HepG2 (cell line): ENCODE data around the gene MEGF11. TPM values are rescaled to one million over a fixed set of nuclear protein-coding genes. Genes with fewer than 3 reads are reported as not detected.
A peak's percentile ranks its signal among the peaks of the same experiment; 100 is the strongest.

Experiments used
- CAMTA2 ChIP-seq: sonication (generic); formaldehyde crosslinking; IDR thresholded peaks from 2 replicates; pipeline ENCODE4 v1.4.0; 2020; ENCODE audit warnings: mild to moderate bottlenecking, missing genetic modification reagents, borderline replicate concordance
- CENPT ChIP-seq: sonication (generic); formaldehyde crosslinking; IDR thresholded peaks from 2 replicates; pipeline ENCODE4 v1.8.0; 2022; ENCODE audit warnings: low read depth, mild to moderate bottlenecking, moderate library complexity, missing genetic modification reagents
- HNRNPUL1 ChIP-seq: fragments of 200-400 bp; formaldehyde crosslinking; IDR thresholded peaks from 2 replicates; pipeline ENCODE4 v1.6.1; 2017; ENCODE audit warnings: low read depth, mild to moderate bottlenecking, low read length, moderate library complexity
- MAX ChIP-seq: IDR thresholded peaks from 2 replicates; pipeline ENCODE4 v1.6.1; 2012; ENCODE audit warnings: inconsistent platforms
- MED1 ChIP-seq: sonication (generic); formaldehyde crosslinking; IDR thresholded peaks from 2 replicates; pipeline ENCODE4 v1.4.0; 2020; ENCODE audit warnings: missing genetic modification reagents
- PPARG ChIP-seq: conservative IDR thresholded peaks from 2 replicates; pipeline ENCODE4 v1.6.1; 2016; ENCODE audit warnings: missing biosample characterization, missing genetic modification reagents
- RARA ChIP-seq: IDR thresholded peaks from 2 replicates; pipeline ENCODE4 v1.6.1; 2016; ENCODE audit warnings: missing genetic modification reagents, missing compliant biosample characterization
- REPIN1 ChIP-seq: sonication (generic); formaldehyde crosslinking; IDR thresholded peaks from 2 replicates; pipeline ENCODE4 v1.8.0; 2022; ENCODE audit warnings: missing genetic modification reagents, low read depth, mild to moderate bottlenecking, borderline replicate concordance
- SAFB2 ChIP-seq: sonication (generic); formaldehyde crosslinking; IDR thresholded peaks from 2 replicates; pipeline ENCODE4 v1.5.1; 2020; ENCODE audit warnings: missing genetic modification reagents, low read depth, mild to moderate bottlenecking, borderline replicate concordance
- SOX5 ChIP-seq: IDR thresholded peaks from 2 replicates; pipeline ENCODE4 v1.6.1; 2016; ENCODE audit warnings: borderline replicate concordance
- ZFP37 ChIP-seq: sonication (generic); formaldehyde crosslinking; IDR thresholded peaks from 2 replicates; pipeline ENCODE4 v1.4.0; 2020; ENCODE audit warnings: missing genetic modification reagents, borderline replicate concordance
- ZFP91 ChIP-seq: sonication (generic); formaldehyde crosslinking; IDR thresholded peaks from 2 replicates; pipeline ENCODE4 v1.9.0; 2022; ENCODE audit warnings: missing genetic modification reagents, mild to moderate bottlenecking, borderline replicate concordance
- ZNF431 ChIP-seq: sonication (generic); formaldehyde crosslinking; IDR thresholded peaks from 2 replicates; pipeline ENCODE4 v1.9.0; 2022; ENCODE audit warnings: missing genetic modification reagents, low read depth, mild to moderate bottlenecking, borderline replicate concordance
- ZNF713 ChIP-seq: sonication (generic); formaldehyde crosslinking; IDR thresholded peaks from 2 replicates; pipeline ENCODE4 v1.4.0; 2020; ENCODE audit warnings: mild to moderate bottlenecking, missing genetic modification reagents
- ZSCAN22 ChIP-seq: sonication (generic); formaldehyde crosslinking; IDR thresholded peaks from 2 replicates; pipeline ENCODE4 v1.4.0; 2020; ENCODE audit warnings: mild to moderate bottlenecking, missing genetic modification reagents
- polyA plus RNA-seq, 8 experiments: library from polyadenylated mRNA; depleted of rRNA in 3 of 8; stranded (reverse) in 7 of 8; unstranded in 1 of 8; fragments of >200 nt; fragmentation: Illumina TruSeq in 4 of 8; extraction: Trizol in 4 of 8; gene quantifications; 2 replicates each; pipeline versions ENCODE4 v1.2.1 to v1.2.3, GENCODE V29; 2011 to 2016; ENCODE audit warnings: low read depth in 4 of 8, missing spikeins in 1 of 8, mixed read lengths in 1 of 8; ENCODE audit not compliant: insufficient read depth in 1 of 8
- total RNA-seq, 5 experiments: library from RNA; depleted of rRNA; stranded (reverse); fragments of >200 nt; fragmentation: Illumina TruSeq; extraction: Trizol; gene quantifications; 2 replicates each; pipeline ENCODE4 v1.2.3, GENCODE V29; 2016; ENCODE audit warnings: low read depth in 1 of 5
- TF ChIP-seq, protein P1 (sequence below): sonication (generic); formaldehyde crosslinking; conservative IDR thresholded peaks from 2 replicates; pipeline ENCODE4 v1.8.1; 2023; ENCODE audit warnings: missing genetic modification reagents
- TF ChIP-seq, protein P2 (sequence below): sonication (generic); formaldehyde crosslinking; IDR thresholded peaks from 2 replicates; pipeline ENCODE4 v1.5.0; 2020; ENCODE audit warnings: missing genetic modification reagents, mild to moderate bottlenecking, borderline replicate concordance
- TF ChIP-seq, protein P3 (sequence below): fragments of 450-650 bp; IDR thresholded peaks from 2 replicates; pipeline ENCODE4 v1.6.1; 2016
- TF ChIP-seq, protein P4 (sequence below): sonication (generic); formaldehyde crosslinking; IDR thresholded peaks from 2 replicates; pipeline ENCODE4 v1.4.0; 2020; ENCODE audit warnings: mild to moderate bottlenecking, missing genetic modification reagents

Gene MEGF11
- total and polyA plus RNA-seq, 2 of the 13 experiments (the other 11 are each of a cell fraction or from before 2014, with no cell fraction given) = not detected

GRCh38 chr15:66294157-66294931, 40.8 kb upstream of the MEGF11 start (continued):
- peak; percentile 38; the same call in 1 of the 2 replicates for TF ChIP-seq ZFP91
- TF ChIP-seq ZNF713 (CRISPR knock-in tag) = no peak
- TF ChIP-seq CENPT (CRISPR knock-in tag) = no peak
- peak; percentile 50; the same call in 1 of the 2 replicates for TF ChIP-seq CAMTA2 (CRISPR knock-in tag)
- TF ChIP-seq, protein P1, sequence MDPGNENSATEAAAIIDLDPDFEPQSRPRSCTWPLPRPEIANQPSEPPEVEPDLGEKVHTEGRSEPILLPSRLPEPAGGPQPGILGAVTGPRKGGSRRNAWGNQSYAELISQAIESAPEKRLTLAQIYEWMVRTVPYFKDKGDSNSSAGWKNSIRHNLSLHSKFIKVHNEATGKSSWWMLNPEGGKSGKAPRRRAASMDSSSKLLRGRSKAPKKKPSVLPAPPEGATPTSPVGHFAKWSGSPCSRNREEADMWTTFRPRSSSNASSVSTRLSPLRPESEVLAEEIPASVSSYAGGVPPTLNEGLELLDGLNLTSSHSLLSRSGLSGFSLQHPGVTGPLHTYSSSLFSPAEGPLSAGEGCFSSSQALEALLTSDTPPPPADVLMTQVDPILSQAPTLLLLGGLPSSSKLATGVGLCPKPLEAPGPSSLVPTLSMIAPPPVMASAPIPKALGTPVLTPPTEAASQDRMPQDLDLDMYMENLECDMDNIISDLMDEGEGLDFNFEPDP (CRISPR knock-in tag) = no peak
- no peak; the same call in 1 of the 2 replicates for TF ChIP-seq MED1
- TF ChIP-seq MAX = peak; percentile 81
- TF ChIP-seq SOX5 (CRISPR knock-in tag) = no peak
- no peak for TF ChIP-seq ZSCAN22 (CRISPR knock-in tag)
- no peak for TF ChIP-seq SAFB2
- TF ChIP-seq ZFP37 = no peak
- TF ChIP-seq, protein P2, sequence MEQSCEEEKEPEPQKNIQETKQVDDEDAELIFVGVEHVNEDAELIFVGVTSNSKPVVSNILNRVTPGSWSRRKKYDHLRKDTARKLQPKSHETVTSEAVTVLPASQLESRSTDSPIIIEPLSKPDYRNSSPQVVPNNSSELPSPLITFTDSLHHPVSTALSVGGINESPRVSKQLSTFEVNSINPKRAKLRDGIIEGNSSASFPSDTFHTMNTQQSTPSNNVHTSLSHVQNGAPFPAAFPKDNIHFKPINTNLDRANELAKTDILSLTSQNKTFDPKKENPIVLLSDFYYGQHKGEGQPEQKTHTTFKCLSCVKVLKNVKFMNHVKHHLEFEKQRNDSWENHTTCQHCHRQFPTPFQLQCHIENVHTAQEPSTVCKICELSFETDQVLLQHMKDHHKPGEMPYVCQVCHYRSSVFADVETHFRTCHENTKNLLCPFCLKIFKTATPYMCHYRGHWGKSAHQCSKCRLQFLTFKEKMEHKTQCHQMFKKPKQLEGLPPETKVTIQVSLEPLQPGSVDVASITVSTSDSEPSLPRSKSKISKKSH (CRISPR knock-in tag) = peak; percentile 75; the same call in 1 of the 2 replicates
- TF ChIP-seq RARA (CRISPR knock-in tag) = no peak
- no peak for TF ChIP-seq HNRNPUL1
- no peak for TF ChIP-seq REPIN1 (CRISPR knock-in tag)
- TF ChIP-seq ZNF431 (CRISPR knock-in tag) = no peak
- TF ChIP-seq, protein P3, sequence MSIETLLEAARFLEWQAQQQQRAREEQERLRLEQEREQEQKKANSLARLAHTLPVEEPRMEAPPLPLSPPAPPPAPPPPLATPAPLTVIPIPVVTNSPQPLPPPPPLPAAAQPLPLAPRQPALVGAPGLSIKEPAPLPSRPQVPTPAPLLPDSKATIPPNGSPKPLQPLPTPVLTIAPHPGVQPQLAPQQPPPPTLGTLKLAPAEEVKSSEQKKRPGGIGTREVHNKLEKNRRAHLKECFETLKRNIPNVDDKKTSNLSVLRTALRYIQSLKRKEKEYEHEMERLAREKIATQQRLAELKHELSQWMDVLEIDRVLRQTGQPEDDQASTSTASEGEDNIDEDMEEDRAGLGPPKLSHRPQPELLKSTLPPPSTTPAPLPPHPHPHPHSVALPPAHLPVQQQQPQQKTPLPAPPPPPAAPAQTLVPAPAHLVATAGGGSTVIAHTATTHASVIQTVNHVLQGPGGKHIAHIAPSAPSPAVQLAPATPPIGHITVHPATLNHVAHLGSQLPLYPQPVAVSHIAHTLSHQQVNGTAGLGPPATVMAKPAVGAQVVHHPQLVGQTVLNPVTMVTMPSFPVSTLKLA = peak; percentile 9; the same call in 1 of the 2 replicates
- TF ChIP-seq, protein P4, sequence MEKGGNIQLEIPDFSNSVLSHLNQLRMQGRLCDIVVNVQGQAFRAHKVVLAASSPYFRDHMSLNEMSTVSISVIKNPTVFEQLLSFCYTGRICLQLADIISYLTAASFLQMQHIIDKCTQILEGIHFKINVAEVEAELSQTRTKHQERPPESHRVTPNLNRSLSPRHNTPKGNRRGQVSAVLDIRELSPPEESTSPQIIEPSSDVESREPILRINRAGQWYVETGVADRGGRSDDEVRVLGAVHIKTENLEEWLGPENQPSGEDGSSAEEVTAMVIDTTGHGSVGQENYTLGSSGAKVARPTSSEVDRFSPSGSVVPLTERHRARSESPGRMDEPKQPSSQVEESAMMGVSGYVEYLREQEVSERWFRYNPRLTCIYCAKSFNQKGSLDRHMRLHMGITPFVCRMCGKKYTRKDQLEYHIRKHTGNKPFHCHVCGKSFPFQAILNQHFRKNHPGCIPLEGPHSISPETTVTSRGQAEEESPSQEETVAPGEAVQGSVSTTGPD (CRISPR knock-in tag) = 0 out of 2 replicates have a peak, but pooled peaks have one; percentile 13
- TF ChIP-seq PPARG = no peak
